Measurements from ENCODE around the gene EIF1AX. TPM values are rescaled to one million over a fixed set of nuclear protein-coding genes. Genes with fewer than 3 reads are reported as not detected.

EIF1AX gene
- total RNA-seq, 1 experiment from 2014 or later: 158 TPM

- no CpG with 5 or more reads among the region's 3 CpGs for WGBS (ENCODE audit: extremely low coverage, insufficient read length, low lambda C conversion rate)
- H2AK5ac ChIP-seq (ENCODE audit: insufficient read length, low read length): no peak overlapping the region
- no peak overlapping the region for H3K4ac ChIP-seq (ENCODE audit: low read depth, low read length)
- H3K4me1 ChIP-seq (ENCODE audit: insufficient read depth, low read length): no peaks in the 10 kb centered on the region
- H3K27me3 Mint-ChIP-seq (ENCODE audit: low read depth): no peaks in the 10 kb centered on the region; the same call in 1 of the 2 replicates
- no peaks in the 10 kb centered on the region for H3K27me3 ChIP-seq (ENCODE audit: insufficient read depth, low read length)
- no peak overlapping the region for H4K5ac ChIP-seq (ENCODE audit: insufficient read length, low read depth, low read length)
- H4K20me1 ChIP-seq (ENCODE audit: control insufficient read depth, insufficient read depth, insufficient read length): no peaks in the 10 kb centered on the region
- H3K79me2 ChIP-seq (ENCODE audit: insufficient read depth, low read length): peaks cover 13% of the 10 kb centered on the region; the same call in 1 of the 2 replicates
- H3K9ac ChIP-seq (ENCODE audit: extremely low read depth, insufficient read length, low read length): no peak overlapping the region
- H2BK120ac ChIP-seq (ENCODE audit: low read depth, low read length, poor library complexity, severe bottlenecking): no peak overlapping the region
- peaks cover 23% of the 10 kb centered on the region for H3K9me3 ChIP-seq (ENCODE audit: control insufficient read depth, low read depth, low read length)
- no peak for TF ChIP-seq CTCF (conservative IDR thresholded peaks at IDR 0.05)
- no peak overlapping the region for H3K4me3 Mint-ChIP-seq
- no peak overlapping the region for H3K14ac ChIP-seq (ENCODE audit: insufficient read depth, low read length)
- no peak overlapping the region for H2BK20ac ChIP-seq (ENCODE audit: low read depth, low read length, poor library complexity, severe bottlenecking)
- H3K4me1 Mint-ChIP-seq: peaks cover 5 to 7% of the 10 kb centered on the region in 2 experiments; a peak in 3 of 4 replicates
- no peaks in the 10 kb centered on the region for H3K23me2 ChIP-seq (ENCODE audit: insufficient read length, low read depth, low read length, poor library complexity, severe bottlenecking)
- H2BK15ac ChIP-seq (ENCODE audit: low read depth, low read length): no peak overlapping the region
- H3T11ph ChIP-seq (ENCODE audit: low read length): no peak overlapping the region
- no peak overlapping the region for H2BK12ac ChIP-seq (ENCODE audit: insufficient read length, low read depth, low read length)
- no peak overlapping the region for H3K4me2 ChIP-seq (ENCODE audit: insufficient read depth, insufficient read length, low read length)
- no peak overlapping the region for H3K23ac ChIP-seq (ENCODE audit: insufficient read length, low read depth, low read length)
- no peak overlapping the region for H3K18ac ChIP-seq (ENCODE audit: insufficient read length, low read depth, low read length)
- no peak overlapping the region for H2BK5ac ChIP-seq (ENCODE audit: insufficient read length, low read length)
- H3K56ac ChIP-seq (ENCODE audit: insufficient read length, low read depth, low read length): no peak overlapping the region
- H3K36me3 Mint-ChIP-seq (ENCODE audit: insufficient read depth in 1 of 3, low read depth in 3 of 3): peaks cover 8 to 18% (median 9%) of the 10 kb centered on the region in 3 experiments
- H3K9me3 Mint-ChIP-seq: peaks cover 56 to 63% of the 10 kb centered on the region in 2 experiments
- no peak overlapping the region for H3K27ac ChIP-seq (ENCODE audit: insufficient read length, low read depth, low read length)
- H3K79me1 ChIP-seq (ENCODE audit: insufficient read depth, low read depth, low read length, poor library complexity, severe bottlenecking): no peaks in the 10 kb centered on the region
- H2AFZ ChIP-seq (ENCODE audit: low read length): no peak overlapping the region
- DNase-seq: no peak
- no peak overlapping the region for H4K8ac ChIP-seq (replicated peaks; ENCODE audit: insufficient read length, low read depth, low read length)
- no peak overlapping the region for H4K91ac ChIP-seq (ENCODE audit: insufficient read length, low read depth, low read length)
- no peak overlapping the region for H3K27ac Mint-ChIP-seq
Observed at GRCh38 chrX:20144491-20144890, 2.9 kb upstream of the EIF1AX start.
